GM19438 (cell line): ENCODE results near the gene EDN1.

ENCODE experiments used
- ATAC-seq: cut with Tn5 transposase; IDR thresholded peaks from one replicate; pipeline ENCODE4 v1.9.1; 2021; ENCODE audit warnings: low read depth; ENCODE audit not compliant: unreplicated experiment

EDN1 gene

DNA sequence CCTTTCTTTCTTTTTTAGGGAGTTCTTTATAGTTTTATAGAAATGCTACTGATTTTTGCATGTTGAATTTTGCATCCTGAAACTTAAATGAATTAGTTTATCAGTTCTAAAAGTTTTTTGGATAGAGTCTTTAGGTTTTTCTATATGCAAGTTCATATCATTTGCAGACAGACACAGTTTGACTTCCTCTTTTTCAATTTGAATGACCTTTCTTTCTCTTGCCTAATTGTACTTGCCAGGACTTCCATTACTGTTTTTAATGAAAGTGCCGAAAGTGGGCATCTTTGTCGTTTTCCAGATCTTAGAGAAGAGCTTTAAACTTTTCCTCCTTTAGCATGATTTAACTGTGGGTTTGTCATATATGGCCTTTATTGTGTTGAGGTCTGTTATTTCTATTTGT is 21.1 kb upstream of the EDN1 start:
- ATAC-seq: no peak

DNA sequence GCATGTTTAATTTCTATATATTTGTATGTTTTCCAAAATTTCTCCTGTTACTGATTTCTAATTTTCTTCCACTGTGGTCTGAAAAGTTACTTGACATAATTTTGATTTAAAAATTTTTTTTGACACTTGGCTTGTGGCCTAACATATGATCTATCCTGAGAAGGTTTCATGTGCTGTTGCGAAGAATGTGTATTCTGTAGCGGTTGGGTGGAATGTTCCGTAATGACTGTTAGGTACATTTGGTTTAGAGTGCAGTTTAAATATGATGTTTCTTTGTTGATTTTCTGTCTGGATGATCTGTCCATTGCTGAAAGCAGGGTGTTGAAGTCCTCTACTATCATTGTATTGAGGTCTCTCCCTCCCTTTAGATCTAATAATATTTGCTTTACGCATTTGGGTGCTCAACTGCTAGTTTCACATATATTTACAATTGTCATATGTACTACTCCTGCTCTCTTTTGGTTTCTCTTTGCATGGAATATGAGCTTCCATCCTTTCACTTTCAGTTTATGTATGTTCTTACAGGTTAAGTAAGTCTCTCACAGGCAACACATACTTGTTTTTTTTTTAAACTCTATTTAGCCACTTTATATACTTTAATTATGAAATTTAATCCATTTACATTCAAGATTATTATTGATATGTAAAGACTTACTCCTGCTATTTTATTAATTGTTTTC is 19.5 kb upstream of the EDN1 start:
- no peak for ATAC-seq

DNA sequence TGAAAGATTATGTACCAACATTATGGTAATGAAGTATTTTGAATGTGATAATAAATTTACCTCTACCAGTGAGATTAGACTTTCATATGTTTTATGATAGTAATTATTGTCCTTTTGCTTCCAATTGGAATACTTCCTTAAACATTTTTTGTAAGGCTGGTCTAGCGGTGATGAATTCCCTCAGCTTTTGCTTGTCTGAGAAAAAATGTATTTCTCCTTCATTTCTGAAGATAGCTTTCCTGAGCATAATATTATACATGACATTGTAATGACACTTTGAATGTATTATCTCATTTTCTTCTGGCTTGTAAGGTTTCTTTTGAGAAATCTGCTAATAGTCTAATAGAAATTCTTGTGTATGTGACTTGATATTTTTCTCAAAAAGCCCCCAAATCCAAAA is 18.6 kb upstream of the EDN1 start:
- no peak for ATAC-seq

DNA sequence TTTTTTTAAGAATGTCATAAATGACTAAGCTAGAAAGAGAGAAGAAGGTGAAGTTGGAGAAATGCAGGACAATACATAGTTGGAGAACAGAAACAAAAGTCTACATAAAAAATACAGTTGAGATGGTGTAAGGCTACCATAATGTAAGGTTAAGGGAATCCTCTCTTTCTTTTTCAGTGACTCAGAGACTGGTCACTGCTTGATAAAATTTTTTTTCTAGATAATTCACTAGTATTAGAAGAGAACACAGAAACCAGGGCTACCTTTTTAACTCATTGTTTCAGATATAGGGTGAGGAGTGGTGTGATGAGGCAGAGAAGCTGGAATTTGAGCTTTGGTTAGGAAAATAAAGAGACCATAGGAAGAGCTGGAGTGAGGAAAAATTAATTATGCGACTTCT is 18.2 kb upstream of the EDN1 start:
- no peak for ATAC-seq

DNA sequence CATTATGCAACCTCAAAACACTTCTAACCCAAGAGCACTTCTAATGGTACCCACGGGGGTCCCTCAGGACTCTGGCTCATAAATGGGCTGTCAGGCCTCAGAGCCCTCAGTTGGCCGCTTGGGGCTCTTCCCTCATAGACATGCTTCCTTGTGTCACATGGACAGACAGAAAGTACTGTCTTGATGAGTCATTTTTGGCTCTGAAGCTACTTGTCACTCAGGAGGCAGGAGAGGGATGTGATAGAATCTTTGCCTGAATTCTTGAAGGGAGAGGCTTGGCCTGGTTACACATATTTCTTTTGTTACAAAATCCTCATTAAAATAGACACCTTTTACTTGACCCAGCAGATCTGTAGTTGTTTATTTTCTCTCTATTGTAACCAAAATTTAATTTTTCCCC is 15.1 kb upstream of the EDN1 start:
- no peak for ATAC-seq

DNA sequence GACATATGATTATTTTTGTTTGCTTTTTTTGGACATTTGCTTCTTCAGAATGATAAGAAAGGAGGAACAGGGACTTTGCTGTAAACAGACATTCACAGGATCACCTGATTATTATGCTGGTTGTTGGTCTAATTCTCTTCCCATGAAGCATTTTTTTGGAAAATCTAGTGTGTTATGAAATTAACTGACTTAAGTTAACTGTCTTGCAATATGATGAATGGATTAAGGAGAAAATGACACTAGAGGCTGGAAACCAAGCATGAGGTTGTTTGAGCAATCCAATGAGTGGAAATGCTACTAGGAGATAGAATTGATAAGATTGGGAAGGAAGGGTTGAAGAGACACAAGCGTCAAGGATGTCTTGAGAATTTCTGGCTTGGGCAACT is 13.2 kb upstream of the EDN1 start:
- no peak for ATAC-seq

DNA sequence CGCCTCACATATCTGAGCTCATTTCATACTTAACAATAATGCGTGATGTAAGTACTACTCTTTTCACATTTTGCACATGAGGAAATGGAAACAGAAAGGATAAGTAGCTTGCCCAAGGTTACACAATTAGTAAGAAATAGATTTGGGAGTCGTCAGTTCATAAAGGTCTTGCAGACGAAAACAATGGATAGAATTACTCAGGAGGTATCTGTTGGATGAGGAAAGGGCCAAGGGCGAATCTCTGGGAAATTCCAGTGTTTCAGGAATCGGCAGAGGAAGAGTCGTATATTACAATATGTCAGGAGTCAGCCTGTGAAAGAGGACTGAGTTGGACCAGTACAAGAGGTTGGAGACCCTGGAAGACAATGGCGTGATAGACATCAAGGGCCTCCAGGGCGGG is 12.8 kb upstream of the EDN1 start:
- ATAC-seq: no peak

DNA sequence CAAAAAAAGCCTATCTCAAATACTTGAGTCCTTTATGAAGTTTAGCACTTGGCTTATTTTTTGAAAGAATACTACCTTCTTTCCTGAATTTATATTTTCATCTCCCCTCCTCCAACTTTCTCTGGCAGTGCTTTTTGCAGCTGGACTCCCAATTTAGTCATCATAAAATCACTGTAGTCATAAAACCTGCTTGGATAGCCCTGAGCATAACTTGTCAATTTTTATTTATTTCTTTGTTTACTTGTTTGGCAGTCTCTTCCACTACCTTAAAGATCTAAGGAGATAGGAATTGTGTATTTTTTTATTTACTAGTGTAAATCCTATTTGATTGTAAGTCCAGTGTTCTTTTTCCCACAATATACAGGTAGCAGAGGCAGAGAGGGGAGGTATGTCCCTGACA is 11.2 kb upstream of the EDN1 start:
- no peak for ATAC-seq

DNA sequence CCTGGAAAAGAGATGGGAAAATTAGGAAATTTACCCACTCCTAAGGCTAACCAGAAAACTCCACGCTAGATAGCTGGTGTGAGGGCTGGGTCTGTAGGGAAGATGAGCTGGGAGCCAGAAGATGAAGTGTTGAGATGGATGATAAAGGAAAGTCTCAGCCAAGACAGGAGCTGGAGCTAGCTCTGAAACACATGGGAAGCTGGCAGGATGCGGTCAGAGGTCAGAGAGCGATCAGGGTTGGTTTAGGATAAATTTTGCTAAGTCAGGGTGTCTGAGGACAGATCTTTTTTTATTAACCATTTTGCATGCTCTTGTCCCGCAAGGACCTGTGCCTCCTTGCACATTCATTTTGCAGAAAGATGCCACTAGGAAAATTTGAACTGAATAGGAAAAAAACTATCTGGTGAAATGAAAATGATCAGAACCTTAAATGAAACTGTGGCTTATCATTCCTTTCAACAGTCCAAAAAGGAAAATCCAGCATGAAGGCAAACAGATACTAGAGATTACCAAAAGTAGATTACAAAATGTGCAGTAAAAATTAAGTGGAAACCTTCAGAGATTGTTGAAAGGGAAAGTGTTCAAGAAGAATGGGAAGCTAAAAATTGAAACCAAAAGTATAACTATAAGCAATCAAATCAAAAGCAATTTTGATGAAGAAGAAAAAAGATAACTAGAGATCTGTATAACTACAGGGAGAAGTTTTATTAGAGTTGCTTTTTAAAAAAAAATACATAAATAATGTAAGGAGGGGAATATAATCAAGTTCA is 10.7 kb upstream of the EDN1 start:
- ATAC-seq: no peak

DNA sequence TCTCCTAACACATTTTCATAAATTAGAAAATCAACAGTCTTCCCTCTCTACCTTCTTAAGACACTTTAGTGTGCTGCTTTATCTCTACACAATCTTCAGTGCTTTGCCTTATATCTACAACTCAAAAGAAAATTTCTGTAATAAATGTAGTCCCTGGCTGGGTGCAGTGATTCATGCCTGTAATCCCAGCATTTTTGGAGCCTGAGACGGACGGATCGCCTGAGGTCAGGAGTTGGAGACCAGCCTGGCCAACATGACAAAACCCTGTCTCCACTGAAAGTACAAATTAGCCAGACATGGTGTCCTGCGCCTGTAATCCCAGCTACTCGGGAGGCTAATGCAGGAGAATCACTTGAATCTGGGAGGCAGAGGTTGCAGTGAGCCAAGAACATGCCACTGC is 9.7 kb upstream of the EDN1 start:
- ATAC-seq: no peak

DNA sequence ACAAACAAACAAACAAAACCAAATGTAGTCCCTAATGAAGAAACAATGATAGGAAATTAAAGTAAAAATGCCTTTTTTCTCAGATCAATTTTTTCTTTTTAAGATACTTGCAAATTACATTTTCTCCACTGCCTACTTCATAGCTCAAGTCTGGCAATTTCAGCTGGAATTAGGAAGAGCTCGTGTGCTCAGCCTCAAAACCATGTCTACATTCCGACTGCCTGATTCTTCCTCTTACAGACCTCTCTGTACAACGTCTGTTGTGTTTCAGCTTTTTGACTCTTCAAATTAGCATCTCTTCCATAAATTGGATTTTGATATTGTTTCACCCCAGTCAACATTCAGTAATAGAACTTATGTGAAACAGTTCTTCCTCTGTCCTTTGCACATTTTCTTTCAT is 9.3 kb upstream of the EDN1 start:
- ATAC-seq: no peak

DNA sequence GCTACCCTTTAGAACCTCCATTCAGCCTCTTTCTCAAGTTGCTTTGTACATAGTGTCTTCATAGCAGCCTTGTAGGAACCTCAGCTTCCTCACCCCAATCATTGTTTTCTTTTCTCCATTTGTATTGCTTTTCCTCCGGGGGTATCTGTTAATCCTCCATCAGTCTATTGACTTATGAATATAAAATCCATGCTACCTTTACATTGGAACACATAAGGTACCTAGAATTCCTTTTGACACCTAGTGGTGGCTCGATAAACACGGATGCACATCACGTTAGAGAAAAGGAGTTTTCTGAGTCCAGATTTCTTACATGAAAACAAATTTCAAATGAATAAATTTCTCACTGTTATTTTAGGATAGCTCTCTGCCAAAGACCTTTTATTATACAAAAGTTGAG is 6.3 kb upstream of the EDN1 start:
- no peak for ATAC-seq

DNA sequence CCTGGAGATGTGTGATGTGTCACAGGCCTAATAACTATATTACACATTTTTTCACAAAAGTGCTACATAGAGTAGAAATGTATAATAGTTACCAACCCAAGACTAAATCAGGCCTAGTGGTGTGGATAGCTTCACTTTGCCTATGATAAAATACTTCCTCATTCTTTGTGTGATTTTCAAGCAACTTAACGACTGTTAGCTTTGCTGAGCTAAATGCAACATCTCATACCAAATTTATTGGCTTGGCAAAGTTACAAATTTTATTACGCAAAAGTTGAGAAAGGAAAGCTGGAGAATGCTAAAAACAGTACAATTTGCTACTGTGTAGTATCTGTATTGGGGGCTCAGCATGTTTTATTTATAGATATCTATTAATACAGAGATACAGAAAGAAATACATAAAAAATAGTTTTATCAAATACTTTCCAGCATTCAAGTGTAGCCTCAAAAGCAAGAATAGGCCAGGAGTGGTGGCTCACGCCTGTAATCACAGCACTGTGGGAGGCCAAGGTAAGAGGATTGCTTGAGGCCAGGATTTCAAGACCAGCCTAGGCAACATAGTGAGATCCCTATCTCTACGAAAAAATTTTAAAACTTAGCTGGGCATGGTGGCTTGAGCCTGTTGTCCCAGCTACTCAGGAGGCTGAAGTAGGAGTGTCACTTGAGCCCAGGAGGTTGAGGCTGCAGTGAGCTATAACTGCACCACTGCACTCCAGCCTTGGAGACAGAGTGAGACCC is 3.6 kb upstream of the EDN1 start:
- no peak for ATAC-seq

DNA sequence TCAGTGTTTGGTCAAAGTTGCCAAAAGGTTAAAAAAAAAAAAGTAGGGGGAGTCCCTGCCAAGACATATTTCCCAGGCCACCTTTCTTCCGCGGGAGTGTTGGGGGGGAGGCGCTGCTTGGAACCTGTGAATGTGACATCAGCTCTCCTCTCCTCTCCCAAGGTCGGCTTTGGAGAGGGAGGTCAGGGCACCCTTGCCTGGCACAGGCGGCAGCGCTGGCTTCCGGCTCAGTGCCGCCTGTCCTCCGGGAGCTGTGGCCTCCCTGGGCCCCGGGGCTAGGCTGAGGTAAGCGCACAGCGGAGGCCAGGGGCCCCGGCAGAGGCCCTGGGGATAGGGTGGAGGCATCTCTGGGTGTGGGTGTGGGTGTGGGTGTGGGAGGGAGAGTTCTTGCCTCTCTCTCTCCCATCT is 1.9 kb upstream of the EDN1 start:
- no peak for ATAC-seq

DNA sequence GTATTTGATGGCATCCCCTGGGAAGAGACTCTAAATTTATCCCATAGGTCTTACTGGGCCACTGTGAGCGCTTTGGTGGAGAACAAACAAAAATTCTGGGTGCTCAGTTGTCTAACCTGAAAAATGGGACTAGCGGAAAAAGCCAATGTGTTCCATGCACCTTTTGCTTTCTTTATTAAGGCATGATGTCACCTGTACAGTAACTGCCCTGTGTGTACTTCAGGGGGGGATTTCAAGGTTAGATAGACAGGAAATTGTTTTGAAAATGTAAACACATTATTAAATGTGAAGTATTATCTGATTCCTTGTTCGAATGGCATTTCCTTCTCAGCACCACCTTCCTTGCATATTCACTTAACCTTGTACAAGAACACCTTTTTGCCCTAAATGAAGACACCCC is 1.2 kb upstream of the EDN1 start:
- no peak for ATAC-seq

DNA sequence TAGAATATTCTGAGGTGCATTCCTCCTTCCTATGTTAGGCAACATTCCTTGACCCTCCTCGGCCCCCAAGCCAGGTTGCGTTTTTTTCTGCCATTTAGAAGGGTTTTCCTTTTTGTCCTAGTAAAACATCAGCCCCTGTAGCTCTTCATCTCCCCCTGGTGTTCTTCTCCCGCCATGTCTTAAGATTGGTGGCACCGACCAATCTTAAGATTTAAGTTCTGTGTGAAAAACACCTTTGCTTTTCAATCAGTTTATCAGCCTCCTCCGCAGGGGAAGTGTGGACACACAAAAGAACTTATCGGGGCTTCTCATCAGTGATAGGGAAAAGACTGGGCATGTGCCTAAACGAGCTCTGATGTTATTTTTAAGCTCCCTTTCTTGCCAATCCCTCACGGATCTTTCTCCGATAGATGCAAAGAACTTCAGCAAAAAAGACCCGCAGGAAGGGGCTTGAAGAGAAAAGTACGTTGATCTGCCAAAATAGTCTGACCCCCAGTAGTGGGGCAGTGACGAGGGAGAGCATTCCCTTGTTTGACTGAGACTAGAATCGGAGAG is 719 bp upstream of the EDN1 start:
- no peak for ATAC-seq

DNA sequence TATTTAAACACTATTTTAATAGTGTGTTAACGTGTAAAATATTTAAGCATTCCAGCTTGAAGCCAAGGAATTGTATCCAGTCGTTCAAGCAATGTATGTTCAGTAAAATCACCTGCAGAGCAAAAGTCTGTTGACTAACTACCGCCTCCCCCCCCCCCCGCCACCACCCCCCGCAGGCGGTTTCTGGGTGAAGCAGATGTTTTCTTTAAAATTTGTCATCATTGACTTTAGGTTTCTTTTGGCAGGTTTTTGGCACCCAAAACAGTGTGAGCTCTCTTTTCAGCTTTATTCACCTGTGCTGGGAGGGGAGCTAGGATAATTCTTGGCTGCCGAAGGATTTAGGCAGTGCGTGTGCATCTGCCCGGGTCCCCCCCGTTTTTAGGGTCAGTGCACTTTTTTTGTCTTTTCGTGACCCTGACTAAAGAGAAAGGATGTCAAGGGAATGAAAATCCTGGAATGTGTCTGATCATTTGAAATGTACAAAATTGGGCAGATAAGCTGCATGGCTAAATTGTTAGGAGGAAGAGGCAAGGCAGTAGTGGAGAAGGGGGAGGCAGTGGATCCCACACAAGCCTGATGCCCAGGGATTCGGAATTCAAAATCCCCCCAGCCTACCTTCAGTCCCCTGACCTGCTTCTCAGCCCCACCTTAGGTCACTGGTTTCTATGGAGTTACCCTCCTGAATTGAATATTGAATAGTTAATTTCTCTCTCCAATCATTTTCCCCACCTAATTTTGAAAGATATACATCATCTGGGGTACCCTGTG is 1.1 kb downstream of the EDN1 start:
- no peak for ATAC-seq

DNA sequence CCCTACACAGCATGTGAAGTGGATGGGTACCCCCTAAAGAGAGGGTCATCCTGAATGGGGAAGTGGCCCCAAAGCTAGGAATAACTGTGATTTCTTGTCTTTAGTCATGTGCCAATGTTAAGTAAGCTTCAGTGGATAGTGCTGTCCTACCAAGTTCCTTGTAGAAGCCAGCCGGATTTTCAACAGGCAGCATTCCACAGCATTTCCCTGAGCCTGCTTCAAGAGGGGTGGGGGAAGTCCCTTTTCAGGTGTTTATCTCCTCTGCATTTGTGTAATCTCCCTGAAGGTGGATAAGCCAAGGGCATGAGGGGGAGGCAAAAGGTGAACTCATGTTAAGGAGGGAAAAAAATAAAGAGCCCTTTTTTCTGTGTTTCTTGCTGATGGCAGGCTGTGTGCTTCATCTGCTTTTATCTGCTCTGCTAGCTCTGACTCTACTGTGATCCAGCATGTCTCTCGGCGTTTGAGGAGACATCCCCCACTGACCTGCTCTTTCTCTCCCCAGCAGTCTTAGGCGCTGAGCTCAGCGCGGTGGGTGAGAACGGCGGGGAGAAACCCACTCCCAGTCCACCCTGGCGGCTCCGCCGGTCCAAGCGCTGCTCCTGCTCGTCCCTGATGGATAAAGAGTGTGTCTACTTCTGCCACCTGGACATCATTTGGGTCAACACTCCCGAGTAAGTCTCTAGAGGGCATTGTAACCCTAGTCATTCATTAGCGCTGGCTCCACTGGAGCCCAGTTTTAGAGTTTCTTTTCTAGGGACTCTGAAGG is 1.9 kb downstream of the EDN1 start:
- ATAC-seq: no peak

DNA sequence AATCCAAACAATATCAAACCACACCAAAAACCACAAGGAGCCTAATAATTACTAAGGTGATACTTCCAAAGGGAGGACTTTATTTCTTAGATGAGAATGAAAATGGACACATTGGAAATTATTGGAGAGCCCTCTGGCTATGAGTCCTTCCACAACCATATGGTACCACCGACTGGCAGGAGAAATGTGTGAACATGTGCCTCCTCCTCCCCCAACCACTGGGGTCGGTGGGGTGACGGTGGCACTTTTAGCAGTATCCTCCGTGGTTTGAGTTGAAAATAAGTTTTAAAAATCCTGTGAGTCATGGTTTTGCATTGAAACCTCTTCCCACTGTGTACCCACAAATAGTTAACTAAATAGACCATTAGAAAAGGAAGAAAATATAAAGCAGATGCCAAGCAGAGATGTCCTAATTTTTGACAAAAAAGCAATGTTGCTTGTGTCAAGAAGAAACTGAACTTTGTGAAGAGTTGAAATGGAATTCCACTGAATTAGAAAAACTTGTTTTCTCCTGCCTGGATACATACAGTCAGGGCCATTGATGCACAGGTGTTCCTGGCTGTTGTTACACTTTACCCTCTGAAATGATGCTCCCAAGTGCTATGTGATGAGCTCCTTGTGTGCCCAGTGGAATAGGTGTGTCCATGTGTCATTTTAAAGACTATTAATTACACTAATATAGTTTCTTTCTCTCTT is 3.2 kb downstream of the EDN1 start:
- no peak for ATAC-seq
